ENCODE results near the gene CFAP97D2. TPM values are rescaled to one million over a fixed set of nuclear protein-coding genes. Genes with fewer than 3 reads are reported as not detected.
"Not testable (repeated sequence)": the region's sequence is repeated elsewhere in the genome, so short reads cannot be mapped to it uniquely, and the experiment has no call there.

The CFAP97D2 gene
- total RNA-seq, 1 donor from 2014 or later: not detected

GRCh38 chr13:114146173-114146572 is 32.9 kb upstream of the CFAP97D2 start:
- Histone ChIP-seq H3K4me1 (peaks cover 15% of the 10 kb centered on the region), H3K9me3 (no peaks in the 10 kb centered on the region), H3K27ac (no peak overlapping the region), H3K4me3 (no peak overlapping the region), H3K27me3 (no peaks in the 10 kb centered on the region), H3K36me3 (no peaks in the 10 kb centered on the region)
- ATAC-seq: no peak
- peak; percentile 51 for DNase-seq
- intact Hi-C loops (cut with DNase I): no loop called here
- no peak for TF ChIP-seq CTCF (IDR thresholded peaks at IDR 0.05)

- Histone ChIP-seq H3K27ac (no peak overlapping the region), H3K36me3 (no peaks in the 10 kb centered on the region), H3K27me3 (no peaks in the 10 kb centered on the region), H3K9me3 (no peaks in the 10 kb centered on the region), H3K4me3 (no peak overlapping the region), H3K4me1 (peaks cover 19% of the 10 kb centered on the region)
- intact Hi-C loops (cut with DNase I): no loop called here
- TF ChIP-seq CTCF (IDR thresholded peaks at IDR 0.05): no peak
- no peak for ATAC-seq
- DNase-seq: peak; percentile 54
These were observed 32.4 kb upstream of the CFAP97D2 start for GRCh38 chr13:114146629-114147028.

GRCh38 chr13:114147803-114148520 is 31.1 kb upstream of the CFAP97D2 start:
- intact Hi-C loops (cut with DNase I): no loop called here
- Histone ChIP-seq H3K27me3 (no peaks in the 10 kb centered on the region), H3K4me1 (peaks cover 15% of the 10 kb centered on the region), H3K36me3 (no peaks in the 10 kb centered on the region), H3K27ac (no peak overlapping the region), H3K4me3 (no peak overlapping the region), H3K9me3 (no peaks in the 10 kb centered on the region)
- ATAC-seq (no peak), DNase-seq (peak; percentile 32)
- no peak for TF ChIP-seq CTCF (IDR thresholded peaks at IDR 0.05)

- Histone ChIP-seq H3K27me3 (no peaks in the 10 kb centered on the region), H3K4me1 (peaks cover 10% of the 10 kb centered on the region), H3K36me3 (no peaks in the 10 kb centered on the region), H3K4me3 (no peak overlapping the region), H3K27ac (no peak overlapping the region), H3K9me3 (no peaks in the 10 kb centered on the region)
- DNase-seq (peak; percentile 51), ATAC-seq (peak; percentile 46)
- no peak for TF ChIP-seq CTCF (IDR thresholded peaks at IDR 0.05)
- intact Hi-C loops (cut with DNase I): no loop called here
These were observed 30.6 kb upstream of the CFAP97D2 start for GRCh38 chr13:114148521-114148855.

- peaks cover 10% of the 10 kb centered on the region for H3K4me1 ChIP-seq
- H3K9me3 ChIP-seq; H3K27me3 ChIP-seq; ATAC-seq; H3K36me3 ChIP-seq; H3K4me3 ChIP-seq; intact Hi-C loops (cut with DNase I); H3K27ac ChIP-seq: not testable (repeated sequence)
- peak; percentile 23 for DNase-seq
These were observed 30.2 kb upstream of the CFAP97D2 start for GRCh38 chr13:114148886-114149285.

- no peaks in the 10 kb centered on the region for H3K36me3 ChIP-seq
- TF ChIP-seq CTCF (IDR thresholded peaks at IDR 0.05): no peak
- no peaks in the 10 kb centered on the region for H3K27me3 ChIP-seq
- H3K4me3 ChIP-seq: no peak overlapping the region
- no peak overlapping the region for H3K27ac ChIP-seq
- H3K9me3 ChIP-seq: no peaks in the 10 kb centered on the region
- no peak for DNase-seq
- intact Hi-C loops (cut with DNase I): no loop called here
- peaks cover 10% of the 10 kb centered on the region for H3K4me1 ChIP-seq
- ATAC-seq: no peak
These were observed 29.0 kb upstream of the CFAP97D2 start for GRCh38 chr13:114149774-114150740.

Data from upper lobe of right lung (tissue), 1 donor.